WTC11 (cell line): ENCODE measurements around the gene IFT20. TPM values are rescaled to one million over a fixed set of nuclear protein-coding genes. Genes with fewer than 3 reads are reported as not detected.

ENCODE experiments used
- ATAC-seq: fragments of 200-7000 bp; cut with Tn5 transposase; 2 replicates; pipeline ENCODE4 v1.10.0; 2021; ENCODE audit warnings: mild to moderate bottlenecking, moderate library complexity
- CTCF ChIA-PET: fragments of 300-600 bp; sonication (Branson Sonifier 250); formaldehyde crosslinking; loops from one replicate; lab custom pipeline; 2021; ENCODE audit warnings: antibody characterized with exemption; lab: Charles Lee
- POLR2A ChIA-PET: fragments of 350-600 bp; sonication (Branson Sonifier 250); formaldehyde crosslinking; loops from one replicate; lab custom pipeline; 2021; ENCODE audit warnings: antibody characterized with exemption; lab: Charles Lee
- DNase-seq: peaks from one replicate; pipeline ENCODE4 v3.0.0; 2021; ENCODE audit warnings: low spot score
- H3K27ac Mint-ChIP-seq: 2 replicates; pipeline ENCODE4 v1.8.0; 2021; ENCODE audit warnings: mixed read lengths
- H3K27me3 Mint-ChIP-seq: 2 replicates; pipeline ENCODE4 v1.8.0; 2021; ENCODE audit warnings: low read depth, mild to moderate bottlenecking, moderate library complexity, mixed read lengths
- H3K36me3 Mint-ChIP-seq: 2 replicates; pipeline ENCODE4 v1.8.0; 2021; ENCODE audit warnings: mixed read lengths
- H3K4me1 Mint-ChIP-seq: 2 replicates; pipeline ENCODE4 v1.8.0; 2022; ENCODE audit warnings: mixed read lengths
- H3K4me3 Mint-ChIP-seq: 2 replicates; pipeline ENCODE4 v1.8.0; 2021; ENCODE audit warnings: mild to moderate bottlenecking, moderate library complexity, mixed read lengths
- H3K9me3 Mint-ChIP-seq: 2 replicates; pipeline ENCODE4 v1.8.0; 2021; ENCODE audit warnings: mixed read lengths
- E2F5 ChIP-seq: sonication (generic); formaldehyde crosslinking; IDR thresholded peaks from 2 replicates; pipeline ENCODE4 v1.8.1; 2022; ENCODE audit warnings: mild to moderate bottlenecking, moderate library complexity, missing genetic modification reagents
- EMX1 ChIP-seq: fragments of 250-450 bp; sonication (Bioruptor Pico); IDR thresholded peaks from 2 replicates; pipeline ENCODE4 v1.8.0; 2021; ENCODE audit warnings: mild to moderate bottlenecking
- GRHL2 ChIP-seq: fragments of 250-450 bp; sonication (Bioruptor Pico); IDR thresholded peaks from 2 replicates; pipeline ENCODE4 v1.8.0; 2022; ENCODE audit warnings: mild to moderate bottlenecking, moderate library complexity; ENCODE audit not compliant: insufficient replicate concordance, severe bottlenecking
- NFATC4 ChIP-seq: fragments of 250-450 bp; sonication (Bioruptor Pico); IDR thresholded peaks from 2 replicates; pipeline ENCODE4 v1.9.0; 2021; ENCODE audit warnings: mild to moderate bottlenecking
- RORB ChIP-seq: fragments of 250-450 bp; sonication (Bioruptor Pico); IDR thresholded peaks from 2 replicates; pipeline ENCODE4 v1.9.0; 2021; ENCODE audit warnings: mild to moderate bottlenecking
- ZNF219 ChIP-seq: sonication (generic); formaldehyde crosslinking; IDR thresholded peaks from 2 replicates; pipeline ENCODE4 v1.8.0; 2023; ENCODE audit warnings: missing genetic modification reagents, mild to moderate bottlenecking, borderline replicate concordance
- ZNF423 ChIP-seq: fragments of 250-450 bp; sonication (Bioruptor Pico); IDR thresholded peaks from 2 replicates; pipeline ENCODE4 v2.1.2; 2022; ENCODE audit warnings: mild to moderate bottlenecking, moderate library complexity
- ZNF425 ChIP-seq: fragments of 250-450 bp; sonication (Bioruptor Pico); conservative IDR thresholded peaks from 2 replicates; pipeline ENCODE4 v1.9.0; 2021; ENCODE audit warnings: mild to moderate bottlenecking
- total RNA-seq: library from RNA; stranded (reverse); gene quantifications from 3 replicates; pipeline ENCODE4 v1.2.3, GENCODE V29; 2021
- TF ChIP-seq, protein P1 (sequence below): fragments of 250-450 bp; sonication (Bioruptor Pico); IDR thresholded peaks from 2 replicates; pipeline ENCODE4 v1.9.0; 2021; ENCODE audit warnings: moderate library complexity, mild to moderate bottlenecking, inconsistent platforms, borderline replicate concordance
- TF ChIP-seq, protein P2 (sequence below): sonication (generic); formaldehyde crosslinking; IDR thresholded peaks from 2 replicates; pipeline ENCODE4 v1.8.1; 2023; ENCODE audit warnings: mild to moderate bottlenecking, missing genetic modification reagents, borderline replicate concordance
- TF ChIP-seq, protein P3 (sequence below): fragments of 250-450 bp; sonication (Bioruptor Pico); IDR thresholded peaks from 2 replicates; pipeline ENCODE4 v1.8.0; 2021; ENCODE audit warnings: mild to moderate bottlenecking
- TF ChIP-seq, protein P4 (sequence below): sonication (generic); formaldehyde crosslinking; IDR thresholded peaks from 2 replicates; pipeline ENCODE4 v1.8.0; 2023; ENCODE audit warnings: missing genetic modification reagents, mild to moderate bottlenecking, borderline replicate concordance
- TF ChIP-seq, protein P5 (sequence below): fragments of 250-450 bp; sonication (Bioruptor Pico); IDR thresholded peaks from 2 replicates; pipeline ENCODE4 v1.9.0; 2021; ENCODE audit warnings: mild to moderate bottlenecking, borderline replicate concordance

IFT20 gene
- total RNA-seq, 1 experiment from 2014 or later, result 17.6 TPM

DNA sequence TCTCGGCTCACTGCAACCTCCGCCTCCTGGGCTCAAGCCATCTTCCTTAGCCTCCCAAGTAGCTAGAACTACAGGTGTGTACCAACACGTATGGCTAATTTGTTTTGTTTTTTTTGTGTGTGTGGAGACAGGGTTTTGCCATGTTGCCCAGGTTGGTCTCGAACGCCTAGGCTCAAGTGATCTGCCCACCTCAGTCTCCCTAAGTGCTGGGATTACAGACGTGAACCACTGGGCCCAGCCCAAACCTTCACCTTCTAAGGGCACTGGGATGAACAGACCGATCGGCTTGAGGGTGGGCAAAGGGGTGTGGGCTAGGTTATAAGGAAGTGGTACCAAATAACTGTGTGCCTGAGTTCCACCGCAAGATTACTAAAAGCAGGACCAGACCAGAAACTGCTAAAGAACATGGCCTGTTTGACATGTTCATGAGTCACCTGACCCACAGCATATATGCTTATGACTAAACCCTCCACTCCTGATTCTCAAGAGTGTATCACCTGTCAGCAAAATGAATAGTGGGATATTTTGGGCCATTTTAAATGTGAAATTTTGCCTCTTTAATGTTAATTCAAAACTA lies 8.2 kb downstream of the IFT20 start:
- ChIA-PET POLR2A (no interaction called here), CTCF (no interaction called here)
- H3K9me3 Mint-ChIP-seq, result no peaks in the 10 kb centered on the region
- DNase-seq (no peak), ATAC-seq (no peak)
- no peaks in the 10 kb centered on the region for H3K27me3 Mint-ChIP-seq
- peaks cover 9% of the 10 kb centered on the region for H3K4me1 Mint-ChIP-seq
- peaks cover 37% of the 10 kb centered on the region for H3K36me3 Mint-ChIP-seq
- H3K27ac Mint-ChIP-seq, result no peak overlapping the region
- TF ChIP-seq ZNF425 (CRISPR knock-in tag) (no peak), ZNF219 (CRISPR knock-in tag) (no peak), EMX1 (CRISPR knock-in tag) (no peak), ZNF423 (CRISPR knock-in tag) (no peak), GRHL2 (CRISPR knock-in tag) (no peak), RORB (CRISPR knock-in tag) (no peak), NFATC4 (CRISPR knock-in tag) (no peak), E2F5 (no peak)
- TF ChIP-seq, protein P1, sequence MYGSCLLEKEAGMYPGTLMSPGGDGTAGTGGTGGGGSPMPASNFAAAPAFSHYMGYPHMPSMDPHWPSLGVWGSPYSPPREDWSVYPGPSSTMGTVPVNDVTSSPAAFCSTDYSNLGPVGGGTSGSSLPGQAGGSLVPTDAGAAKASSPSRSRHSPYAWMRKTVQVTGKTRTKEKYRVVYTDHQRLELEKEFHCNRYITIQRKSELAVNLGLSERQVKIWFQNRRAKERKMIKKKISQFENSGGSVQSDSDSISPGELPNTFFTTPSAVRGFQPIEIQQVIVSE (CRISPR knock-in tag), result no peak
- TF ChIP-seq, protein P2, sequence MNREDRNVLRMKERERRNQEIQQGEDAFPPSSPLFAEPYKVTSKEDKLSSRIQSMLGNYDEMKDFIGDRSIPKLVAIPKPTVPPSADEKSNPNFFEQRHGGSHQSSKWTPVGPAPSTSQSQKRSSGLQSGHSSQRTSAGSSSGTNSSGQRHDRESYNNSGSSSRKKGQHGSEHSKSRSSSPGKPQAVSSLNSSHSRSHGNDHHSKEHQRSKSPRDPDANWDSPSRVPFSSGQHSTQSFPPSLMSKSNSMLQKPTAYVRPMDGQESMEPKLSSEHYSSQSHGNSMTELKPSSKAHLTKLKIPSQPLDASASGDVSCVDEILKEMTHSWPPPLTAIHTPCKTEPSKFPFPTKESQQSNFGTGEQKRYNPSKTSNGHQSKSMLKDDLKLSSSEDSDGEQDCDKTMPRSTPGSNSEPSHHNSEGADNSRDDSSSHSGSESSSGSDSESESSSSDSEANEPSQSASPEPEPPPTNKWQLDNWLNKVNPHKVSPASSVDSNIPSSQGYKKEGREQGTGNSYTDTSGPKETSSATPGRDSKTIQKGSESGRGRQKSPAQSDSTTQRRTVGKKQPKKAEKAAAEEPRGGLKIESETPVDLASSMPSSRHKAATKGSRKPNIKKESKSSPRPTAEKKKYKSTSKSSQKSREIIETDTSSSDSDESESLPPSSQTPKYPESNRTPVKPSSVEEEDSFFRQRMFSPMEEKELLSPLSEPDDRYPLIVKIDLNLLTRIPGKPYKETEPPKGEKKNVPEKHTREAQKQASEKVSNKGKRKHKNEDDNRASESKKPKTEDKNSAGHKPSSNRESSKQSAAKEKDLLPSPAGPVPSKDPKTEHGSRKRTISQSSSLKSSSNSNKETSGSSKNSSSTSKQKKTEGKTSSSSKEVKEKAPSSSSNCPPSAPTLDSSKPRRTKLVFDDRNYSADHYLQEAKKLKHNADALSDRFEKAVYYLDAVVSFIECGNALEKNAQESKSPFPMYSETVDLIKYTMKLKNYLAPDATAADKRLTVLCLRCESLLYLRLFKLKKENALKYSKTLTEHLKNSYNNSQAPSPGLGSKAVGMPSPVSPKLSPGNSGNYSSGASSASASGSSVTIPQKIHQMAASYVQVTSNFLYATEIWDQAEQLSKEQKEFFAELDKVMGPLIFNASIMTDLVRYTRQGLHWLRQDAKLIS, result no peak
- TF ChIP-seq, protein P3, sequence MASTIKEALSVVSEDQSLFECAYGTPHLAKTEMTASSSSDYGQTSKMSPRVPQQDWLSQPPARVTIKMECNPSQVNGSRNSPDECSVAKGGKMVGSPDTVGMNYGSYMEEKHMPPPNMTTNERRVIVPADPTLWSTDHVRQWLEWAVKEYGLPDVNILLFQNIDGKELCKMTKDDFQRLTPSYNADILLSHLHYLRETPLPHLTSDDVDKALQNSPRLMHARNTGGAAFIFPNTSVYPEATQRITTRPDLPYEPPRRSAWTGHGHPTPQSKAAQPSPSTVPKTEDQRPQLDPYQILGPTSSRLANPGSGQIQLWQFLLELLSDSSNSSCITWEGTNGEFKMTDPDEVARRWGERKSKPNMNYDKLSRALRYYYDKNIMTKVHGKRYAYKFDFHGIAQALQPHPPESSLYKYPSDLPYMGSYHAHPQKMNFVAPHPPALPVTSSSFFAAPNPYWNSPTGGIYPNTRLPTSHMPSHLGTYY (CRISPR knock-in tag), result no peak
- TF ChIP-seq, protein P4, sequence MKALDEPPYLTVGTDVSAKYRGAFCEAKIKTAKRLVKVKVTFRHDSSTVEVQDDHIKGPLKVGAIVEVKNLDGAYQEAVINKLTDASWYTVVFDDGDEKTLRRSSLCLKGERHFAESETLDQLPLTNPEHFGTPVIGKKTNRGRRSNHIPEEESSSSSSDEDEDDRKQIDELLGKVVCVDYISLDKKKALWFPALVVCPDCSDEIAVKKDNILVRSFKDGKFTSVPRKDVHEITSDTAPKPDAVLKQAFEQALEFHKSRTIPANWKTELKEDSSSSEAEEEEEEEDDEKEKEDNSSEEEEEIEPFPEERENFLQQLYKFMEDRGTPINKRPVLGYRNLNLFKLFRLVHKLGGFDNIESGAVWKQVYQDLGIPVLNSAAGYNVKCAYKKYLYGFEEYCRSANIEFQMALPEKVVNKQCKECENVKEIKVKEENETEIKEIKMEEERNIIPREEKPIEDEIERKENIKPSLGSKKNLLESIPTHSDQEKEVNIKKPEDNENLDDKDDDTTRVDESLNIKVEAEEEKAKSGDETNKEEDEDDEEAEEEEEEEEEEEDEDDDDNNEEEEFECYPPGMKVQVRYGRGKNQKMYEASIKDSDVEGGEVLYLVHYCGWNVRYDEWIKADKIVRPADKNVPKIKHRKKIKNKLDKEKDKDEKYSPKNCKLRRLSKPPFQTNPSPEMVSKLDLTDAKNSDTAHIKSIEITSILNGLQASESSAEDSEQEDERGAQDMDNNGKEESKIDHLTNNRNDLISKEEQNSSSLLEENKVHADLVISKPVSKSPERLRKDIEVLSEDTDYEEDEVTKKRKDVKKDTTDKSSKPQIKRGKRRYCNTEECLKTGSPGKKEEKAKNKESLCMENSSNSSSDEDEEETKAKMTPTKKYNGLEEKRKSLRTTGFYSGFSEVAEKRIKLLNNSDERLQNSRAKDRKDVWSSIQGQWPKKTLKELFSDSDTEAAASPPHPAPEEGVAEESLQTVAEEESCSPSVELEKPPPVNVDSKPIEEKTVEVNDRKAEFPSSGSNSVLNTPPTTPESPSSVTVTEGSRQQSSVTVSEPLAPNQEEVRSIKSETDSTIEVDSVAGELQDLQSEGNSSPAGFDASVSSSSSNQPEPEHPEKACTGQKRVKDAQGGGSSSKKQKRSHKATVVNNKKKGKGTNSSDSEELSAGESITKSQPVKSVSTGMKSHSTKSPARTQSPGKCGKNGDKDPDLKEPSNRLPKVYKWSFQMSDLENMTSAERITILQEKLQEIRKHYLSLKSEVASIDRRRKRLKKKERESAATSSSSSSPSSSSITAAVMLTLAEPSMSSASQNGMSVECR (CRISPR knock-in tag), result no peak
- TF ChIP-seq, protein P5, sequence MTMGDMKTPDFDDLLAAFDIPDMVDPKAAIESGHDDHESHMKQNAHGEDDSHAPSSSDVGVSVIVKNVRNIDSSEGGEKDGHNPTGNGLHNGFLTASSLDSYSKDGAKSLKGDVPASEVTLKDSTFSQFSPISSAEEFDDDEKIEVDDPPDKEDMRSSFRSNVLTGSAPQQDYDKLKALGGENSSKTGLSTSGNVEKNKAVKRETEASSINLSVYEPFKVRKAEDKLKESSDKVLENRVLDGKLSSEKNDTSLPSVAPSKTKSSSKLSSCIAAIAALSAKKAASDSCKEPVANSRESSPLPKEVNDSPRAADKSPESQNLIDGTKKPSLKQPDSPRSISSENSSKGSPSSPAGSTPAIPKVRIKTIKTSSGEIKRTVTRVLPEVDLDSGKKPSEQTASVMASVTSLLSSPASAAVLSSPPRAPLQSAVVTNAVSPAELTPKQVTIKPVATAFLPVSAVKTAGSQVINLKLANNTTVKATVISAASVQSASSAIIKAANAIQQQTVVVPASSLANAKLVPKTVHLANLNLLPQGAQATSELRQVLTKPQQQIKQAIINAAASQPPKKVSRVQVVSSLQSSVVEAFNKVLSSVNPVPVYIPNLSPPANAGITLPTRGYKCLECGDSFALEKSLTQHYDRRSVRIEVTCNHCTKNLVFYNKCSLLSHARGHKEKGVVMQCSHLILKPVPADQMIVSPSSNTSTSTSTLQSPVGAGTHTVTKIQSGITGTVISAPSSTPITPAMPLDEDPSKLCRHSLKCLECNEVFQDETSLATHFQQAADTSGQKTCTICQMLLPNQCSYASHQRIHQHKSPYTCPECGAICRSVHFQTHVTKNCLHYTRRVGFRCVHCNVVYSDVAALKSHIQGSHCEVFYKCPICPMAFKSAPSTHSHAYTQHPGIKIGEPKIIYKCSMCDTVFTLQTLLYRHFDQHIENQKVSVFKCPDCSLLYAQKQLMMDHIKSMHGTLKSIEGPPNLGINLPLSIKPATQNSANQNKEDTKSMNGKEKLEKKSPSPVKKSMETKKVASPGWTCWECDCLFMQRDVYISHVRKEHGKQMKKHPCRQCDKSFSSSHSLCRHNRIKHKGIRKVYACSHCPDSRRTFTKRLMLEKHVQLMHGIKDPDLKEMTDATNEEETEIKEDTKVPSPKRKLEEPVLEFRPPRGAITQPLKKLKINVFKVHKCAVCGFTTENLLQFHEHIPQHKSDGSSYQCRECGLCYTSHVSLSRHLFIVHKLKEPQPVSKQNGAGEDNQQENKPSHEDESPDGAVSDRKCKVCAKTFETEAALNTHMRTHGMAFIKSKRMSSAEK (CRISPR knock-in tag), result no peak
- H3K4me3 Mint-ChIP-seq, result no peak overlapping the region
